GM21737 (cell line): ENCODE results near the gene AGPAT2.

Experiments used
- ATAC-seq: cut with Tn5 transposase; IDR thresholded peaks from one replicate; pipeline ENCODE4 v1.9.1; 2021; ENCODE audit warnings: mild to moderate bottlenecking, moderate library complexity; ENCODE audit not compliant: unreplicated experiment

The AGPAT2 gene

DNA sequence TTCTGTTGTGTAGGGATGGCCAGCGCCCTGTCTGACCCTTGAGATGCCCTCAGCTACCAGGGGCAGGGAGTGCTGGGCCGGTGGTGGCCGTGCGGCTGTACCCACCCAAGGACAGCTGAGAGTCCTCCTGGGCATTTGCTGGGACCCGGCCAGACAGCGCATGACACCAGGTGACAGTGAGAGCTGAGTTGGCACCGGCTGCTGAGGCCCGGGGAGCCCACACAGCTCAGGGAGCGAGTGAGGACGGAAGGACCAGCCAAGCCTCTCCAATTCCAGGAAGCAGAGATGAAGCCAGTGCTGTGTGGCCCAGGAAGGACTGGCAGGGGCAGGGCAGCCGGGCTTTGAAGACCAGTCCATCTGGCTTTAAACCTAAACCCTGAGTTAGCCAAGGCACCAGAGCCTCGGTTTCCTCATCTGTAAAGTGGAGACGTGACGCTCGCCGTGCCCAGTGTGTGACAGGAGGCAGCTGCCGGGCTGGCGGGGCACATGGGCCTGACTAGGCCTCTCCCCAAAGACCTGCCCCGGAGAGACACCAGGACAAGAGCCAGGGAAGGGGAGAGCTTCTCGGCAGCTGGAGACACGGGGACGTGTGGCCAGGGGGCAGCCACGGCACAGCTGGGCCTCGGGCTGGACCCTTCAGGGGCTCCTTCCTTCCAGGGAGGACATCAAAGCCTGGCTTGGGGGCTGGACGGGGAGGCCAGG lies 3.0 kb upstream of the AGPAT2 start:
- no peak for ATAC-seq

DNA sequence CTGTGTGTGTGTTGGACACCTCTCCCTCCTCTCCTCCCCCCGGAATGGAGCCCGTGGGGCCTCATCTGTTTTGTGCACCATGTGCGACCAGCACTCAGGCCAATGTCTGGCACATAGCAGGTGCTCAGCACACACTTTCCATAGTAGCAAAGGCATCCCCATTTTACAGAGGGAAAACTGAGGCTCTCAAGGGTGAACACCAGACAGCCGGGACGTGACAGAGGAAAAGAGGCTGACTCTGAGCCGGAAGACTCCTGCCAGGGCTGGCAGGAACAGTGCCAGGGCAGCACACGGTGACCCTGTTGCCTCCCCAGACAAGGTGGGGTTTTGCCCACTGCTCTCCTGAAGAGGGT lies 1.8 kb upstream of the AGPAT2 start:
- no peak for ATAC-seq

DNA sequence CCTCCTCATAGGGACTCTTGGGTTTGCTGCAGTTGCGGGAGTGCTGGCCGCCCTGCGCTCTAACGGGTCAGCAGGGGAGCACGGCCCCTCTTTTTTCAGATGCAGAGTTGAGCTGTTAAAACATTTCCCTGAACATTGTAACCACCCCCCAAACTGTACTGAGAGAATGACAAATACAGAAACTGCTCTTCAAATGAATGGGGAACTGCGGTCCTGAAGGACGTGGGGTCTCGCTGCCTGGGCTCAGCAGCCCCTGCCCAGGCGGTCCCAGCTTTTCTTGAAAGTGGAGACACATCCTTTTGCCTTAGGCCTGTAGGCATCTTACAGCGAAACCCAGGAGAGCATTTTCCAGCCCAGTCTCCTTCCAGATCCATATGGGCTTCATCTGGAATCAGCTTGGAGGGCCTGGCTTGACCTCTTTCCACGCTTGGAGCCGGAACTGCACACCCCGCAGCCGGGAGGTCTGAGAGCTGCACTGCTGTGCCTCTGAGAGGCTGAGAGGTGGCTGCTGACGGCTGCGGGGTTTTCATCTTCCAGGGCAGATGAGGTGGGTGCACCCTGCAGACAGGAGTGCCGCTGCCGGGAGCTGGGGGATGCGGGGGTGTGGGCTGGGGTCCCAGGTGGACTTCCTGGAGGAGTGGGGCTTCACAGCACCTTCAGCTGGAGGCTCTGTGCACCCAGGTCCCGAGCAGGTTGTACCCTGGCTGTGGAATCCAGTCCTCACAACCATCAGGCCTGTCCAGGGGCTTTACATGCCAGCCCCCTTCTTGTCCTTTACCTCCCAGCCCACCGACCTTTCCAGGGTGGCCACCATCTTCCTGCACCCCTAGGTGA lies 1.2 kb upstream of the AGPAT2 start:
- ATAC-seq, result no peak

DNA sequence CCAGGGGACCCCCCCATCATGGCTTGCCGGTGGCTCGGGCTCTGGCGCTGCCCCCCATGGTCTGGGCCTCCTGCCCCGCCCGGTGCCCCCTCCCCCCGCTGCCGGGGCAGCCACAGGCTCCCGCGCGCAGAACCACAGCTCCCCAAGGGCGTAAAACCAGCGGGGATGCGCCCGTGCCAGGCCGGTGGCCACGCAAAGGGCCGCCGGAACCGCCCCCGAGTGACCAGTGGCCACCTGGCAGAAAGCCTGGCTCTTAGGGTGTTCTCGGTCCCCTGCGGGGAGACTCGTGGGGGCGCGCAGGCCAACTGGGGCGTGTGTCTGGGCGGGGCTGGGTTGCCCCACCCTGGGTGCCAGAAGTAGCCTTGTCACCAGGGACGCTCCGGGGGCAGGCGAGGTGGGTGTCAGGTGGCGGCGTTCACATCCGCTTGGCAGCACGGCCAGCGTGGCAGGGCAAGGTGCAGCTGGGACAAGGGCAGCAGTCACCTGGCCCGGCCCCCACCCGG lies 515 bp upstream of the AGPAT2 start:
- no peak for ATAC-seq

DNA sequence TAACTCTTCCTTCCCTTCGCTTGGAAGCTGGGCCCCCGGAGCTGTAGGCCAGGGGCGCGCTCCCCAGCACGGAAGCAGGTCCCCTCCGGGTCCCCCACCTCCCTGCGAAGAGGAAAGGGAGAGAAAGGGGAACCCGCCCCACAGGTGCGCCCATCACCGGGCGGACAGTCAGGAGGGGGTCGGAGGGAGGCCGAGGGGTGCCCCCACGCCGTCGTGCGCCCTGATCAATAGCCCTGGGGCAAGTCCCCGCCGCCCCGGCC lies 793 bp downstream of the AGPAT2 start:
- ATAC-seq, result no peak

DNA sequence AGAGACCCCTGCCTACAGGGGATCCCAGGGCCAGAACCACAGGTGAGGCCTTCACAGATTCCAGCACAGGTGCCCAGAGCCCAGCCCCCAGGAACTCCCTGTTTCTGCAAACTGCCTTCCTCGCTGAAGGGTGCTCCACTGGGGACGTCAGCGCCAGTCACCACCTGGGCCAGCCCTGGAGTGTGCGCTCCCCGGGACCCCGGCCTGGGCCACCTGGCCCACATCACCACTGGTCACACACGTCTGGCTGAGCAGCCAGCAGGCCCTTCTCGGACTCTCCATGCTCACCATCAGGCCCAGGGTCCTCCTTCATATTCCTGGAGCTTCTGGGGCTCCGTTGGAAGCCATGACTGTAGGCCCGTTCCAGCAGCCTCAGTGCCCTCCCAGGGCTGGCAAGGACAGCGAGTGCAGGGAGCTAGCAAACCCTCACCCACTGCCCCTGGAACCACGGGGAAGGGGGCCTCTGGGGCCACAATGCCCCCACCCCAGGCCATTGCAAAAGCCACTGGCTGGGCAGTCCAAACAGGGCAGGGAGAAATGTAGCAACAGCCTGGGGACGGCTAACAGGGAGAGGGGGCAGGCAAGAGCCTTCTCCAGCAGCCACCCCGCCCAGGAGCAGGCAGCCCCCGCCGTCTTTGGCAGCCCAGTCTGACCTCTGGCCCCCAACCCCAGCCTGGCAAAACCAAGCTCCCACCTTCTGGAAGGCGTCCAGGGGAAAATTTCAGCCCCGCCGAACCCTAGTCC lies 1.3 kb downstream of the AGPAT2 start:
- ATAC-seq, result no peak

DNA sequence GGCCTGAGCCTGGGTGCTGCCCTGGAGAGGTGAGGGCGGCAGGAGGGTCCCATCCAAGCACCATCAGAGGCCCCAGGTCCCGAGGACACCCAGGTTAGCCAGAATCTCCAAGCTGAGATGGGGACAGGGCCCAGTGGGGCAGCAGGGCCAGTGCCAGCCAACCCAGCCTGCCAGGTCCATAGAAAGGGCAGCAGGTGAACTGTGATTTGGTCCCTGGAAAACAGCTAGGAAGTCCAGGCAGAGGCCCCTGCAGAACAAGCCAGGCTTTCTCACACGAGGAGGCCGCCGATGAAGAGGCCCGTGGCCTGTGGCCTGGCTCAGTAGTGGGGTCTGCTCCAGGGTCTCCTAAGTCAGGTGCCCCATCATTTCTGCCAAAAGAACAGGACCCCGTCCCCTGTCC lies 2.0 kb downstream of the AGPAT2 start:
- ATAC-seq, result no peak

DNA sequence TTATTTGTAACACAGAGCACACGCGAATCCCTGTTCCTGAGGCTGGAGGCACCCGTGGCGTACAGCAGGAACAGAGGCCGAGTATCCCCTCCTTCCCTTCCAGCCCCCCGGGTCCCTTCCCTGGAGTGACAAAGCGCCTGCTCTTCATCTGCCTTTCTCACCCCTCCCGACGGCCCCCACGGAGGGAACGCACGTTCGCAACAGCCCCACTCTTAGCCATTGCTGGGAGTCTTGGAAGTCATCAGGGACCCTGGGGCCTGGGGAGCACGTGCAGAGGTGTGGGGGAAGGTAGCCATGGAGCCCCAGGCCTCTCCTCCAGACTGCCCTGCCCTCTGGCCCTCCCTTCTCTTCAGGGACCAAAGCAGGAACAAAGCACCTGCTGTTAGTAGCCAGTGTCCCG lies 2.5 kb downstream of the AGPAT2 start:
- no peak for ATAC-seq

DNA sequence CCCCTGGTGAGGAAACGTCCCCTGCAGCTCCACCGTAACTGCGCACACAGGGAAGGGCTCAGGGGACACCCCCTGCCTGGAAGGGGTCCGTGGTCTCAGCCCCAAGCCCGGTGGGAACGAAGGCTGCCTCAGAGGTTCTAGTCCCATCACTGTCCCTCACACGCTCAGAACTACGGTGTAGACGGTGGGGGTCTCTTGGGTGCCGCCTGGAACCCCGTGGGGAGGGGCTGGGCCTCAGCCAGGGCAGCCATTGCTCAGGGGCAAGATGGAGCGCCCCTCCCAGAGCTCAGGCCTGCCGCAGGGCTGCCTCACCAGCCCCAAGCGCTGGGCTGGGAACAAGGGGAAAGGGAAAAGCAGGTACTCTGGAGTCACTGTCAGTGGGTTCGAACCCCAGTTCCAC lies 2.9 kb downstream of the AGPAT2 start:
- ATAC-seq, result no peak

DNA sequence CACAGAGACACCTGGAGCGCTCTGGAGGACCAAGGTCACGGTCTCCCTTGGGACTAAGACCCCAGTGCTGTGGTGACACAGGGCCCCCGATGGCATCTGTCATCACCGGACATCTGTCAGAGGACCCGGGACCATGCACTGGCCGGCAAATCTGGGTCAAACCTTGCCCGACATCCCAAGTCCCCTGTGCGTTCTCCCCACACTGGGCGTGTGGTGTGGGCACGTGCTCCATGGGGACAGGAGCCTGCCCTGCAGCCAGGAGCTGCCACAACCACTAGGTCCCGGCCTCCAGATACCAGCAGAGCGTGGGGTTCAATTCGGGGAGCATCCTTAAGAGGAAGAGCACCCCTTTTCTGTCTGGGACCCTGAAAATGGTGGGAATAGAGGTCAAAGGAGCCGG lies 3.5 kb downstream of the AGPAT2 start:
- no peak for ATAC-seq

DNA sequence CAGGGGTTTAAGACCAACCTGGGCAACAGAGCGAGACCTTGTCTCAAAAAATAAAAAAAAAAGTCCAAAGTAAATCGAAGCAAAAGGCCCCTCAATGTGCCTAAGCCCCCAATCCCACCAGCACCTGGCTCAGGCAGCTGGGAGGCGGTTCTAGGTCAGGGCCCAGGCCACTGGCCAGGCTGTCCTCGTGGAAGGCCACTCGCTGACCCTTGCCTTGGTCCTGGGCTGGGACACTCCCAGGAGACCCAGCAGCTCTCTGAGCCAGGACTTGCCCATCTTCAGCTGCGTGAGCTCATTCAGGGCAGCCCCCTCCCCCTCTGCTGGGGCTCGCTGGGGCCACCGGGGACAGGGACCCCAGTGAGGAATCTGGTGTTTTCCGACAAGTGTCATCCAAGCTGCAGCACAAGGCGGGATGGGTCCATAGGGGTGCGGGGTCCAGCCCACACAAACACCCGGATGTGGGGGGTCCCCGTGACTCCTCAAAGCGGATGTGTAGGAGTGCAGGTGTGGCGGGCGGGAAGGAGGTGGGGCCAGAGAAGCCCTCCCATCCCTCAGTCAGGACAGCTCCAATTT lies 4.0 kb downstream of the AGPAT2 start:
- ATAC-seq, result no peak

DNA sequence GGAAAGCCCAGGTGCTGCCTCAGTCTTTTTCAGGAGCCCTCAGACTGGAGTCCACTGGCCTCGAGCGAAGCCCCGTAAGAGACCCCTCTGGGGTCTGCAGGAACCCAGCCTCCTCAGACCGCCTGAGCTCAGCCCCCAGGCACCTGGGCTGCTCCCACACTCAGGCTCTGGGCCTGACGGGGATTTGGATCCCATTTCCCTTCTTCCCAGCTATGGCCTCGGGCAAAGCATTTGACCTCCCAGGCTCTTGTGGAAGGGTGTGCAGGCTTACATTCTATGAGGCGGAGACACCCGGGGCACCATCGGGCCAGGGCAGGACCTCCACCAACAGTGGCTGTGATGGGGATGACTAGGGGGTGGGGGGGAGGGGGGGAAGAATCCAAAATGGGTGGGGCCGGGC lies 4.5 kb downstream of the AGPAT2 start:
- no peak for ATAC-seq

DNA sequence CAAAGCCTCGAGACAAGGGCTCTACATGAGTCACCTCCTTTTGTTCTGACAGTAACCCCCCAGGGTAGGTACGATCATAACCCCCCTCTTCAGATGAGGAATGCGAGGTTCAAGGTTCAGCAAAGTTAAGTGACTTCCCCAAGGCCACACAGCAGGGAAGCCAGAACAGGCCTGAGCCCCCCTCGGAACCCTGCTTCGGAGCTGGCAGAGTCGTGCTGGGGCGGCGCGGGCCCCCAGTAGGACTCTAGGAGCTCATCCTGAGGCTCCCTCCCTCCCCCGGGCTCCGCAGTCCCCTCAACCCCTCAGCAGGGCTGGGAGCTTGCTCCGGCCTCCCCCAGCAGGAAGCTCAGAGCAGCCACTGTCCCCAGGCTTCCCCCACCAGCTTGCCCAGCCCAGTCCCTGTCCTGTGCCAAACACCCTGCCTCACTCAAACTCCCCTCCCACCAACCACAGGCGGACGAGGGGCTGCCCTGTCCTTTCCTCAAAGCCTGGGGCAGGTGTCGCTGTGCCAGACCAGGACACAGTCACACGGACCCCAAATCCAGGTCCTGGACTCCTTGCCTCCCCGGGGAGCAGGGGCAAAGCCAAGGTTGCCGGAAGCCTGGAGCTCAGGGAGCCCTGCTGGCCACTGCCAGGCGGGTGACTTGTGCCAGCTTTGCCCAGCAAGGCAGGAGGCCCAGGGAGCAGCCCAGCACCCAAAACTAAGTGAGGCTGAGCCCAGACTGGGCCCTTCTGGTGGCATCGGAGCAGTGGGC lies 5.1 kb downstream of the AGPAT2 start:
- no peak for ATAC-seq

DNA sequence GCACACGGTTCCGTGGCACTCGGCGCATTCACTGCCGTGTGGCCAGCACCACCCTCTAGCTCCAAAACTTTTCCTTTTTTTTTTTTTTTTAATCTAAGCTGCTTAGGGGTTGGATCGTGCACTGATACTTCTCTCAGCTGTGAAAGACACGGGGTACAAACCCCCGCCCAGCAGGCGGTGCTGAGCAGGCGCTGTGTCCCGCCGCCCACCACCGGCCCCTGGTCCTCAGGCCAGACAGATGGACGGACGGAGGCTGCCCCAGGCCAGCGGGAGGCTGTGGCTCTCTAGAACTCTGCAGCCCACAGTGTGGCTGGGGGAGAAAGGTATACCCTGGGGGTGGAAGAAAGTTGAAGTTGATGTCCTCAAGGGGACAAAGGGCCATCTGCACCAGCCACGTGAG lies 6.2 kb downstream of the AGPAT2 start:
- ATAC-seq, result no peak

DNA sequence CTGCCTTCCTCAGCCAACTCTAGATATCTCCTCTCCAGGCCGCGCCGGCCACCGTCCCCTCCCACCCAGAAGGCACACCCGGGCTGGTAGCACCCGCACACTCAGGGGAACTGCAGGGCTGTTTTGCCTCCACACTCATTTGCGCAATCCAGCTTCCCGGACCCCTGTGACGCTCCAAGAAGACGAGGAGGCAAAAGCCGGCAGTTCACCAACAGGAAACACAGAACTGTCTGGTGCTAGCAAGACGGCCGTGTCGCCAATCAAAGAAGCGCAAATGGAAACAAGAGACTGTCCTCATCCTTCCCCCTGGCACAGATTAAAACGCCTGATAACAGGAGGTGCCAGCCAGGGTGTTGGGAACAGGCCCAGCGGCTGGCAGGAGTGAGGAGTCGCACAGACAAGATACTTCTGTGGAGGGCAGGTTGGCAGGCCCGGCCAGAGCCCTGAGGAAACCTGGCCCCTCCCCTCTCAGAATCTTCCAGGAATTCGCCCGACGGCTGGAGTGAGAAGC lies 7.8 kb downstream of the AGPAT2 start:
- no peak for ATAC-seq

DNA sequence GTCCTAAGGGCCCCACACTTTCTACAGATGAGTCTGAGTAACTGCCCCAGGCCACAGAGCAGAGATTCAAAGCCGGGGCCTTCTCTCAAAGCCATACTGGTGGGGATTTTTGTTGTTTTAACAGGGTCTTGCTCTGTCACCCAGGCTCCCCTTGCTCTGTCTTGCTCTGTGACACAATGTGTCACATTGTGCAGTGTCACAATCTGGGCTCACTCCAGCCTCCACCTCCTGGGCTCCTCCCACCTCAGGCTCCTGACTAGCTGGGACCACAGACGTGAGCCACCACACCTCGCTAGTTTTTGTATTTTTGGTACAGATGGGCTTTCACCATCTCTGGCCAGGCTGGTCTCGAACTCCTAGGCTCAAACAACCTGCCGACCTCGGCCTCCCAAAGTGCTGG lies 8.6 kb downstream of the AGPAT2 start:
- ATAC-seq, result no peak

DNA sequence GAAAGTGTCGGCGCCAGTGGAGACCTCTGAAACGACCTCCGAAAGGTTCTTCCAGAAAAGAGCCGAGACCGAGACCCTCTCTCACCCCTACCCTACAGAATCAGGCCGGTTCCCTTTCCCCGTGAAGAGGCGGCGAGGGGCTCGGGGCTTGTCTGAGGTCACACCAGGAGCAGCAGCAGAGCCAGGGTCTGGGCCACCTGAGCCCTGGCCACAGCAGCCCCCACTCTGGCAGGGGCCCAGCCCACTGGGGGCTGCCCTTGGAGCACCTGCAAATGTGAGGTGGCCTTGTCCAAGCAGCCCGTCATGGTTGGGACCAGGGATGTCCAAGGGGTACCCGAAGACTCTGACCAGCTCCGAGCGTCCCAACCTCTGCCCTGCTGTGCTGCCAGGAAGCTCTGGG lies 9.2 kb downstream of the AGPAT2 start:
- no peak for ATAC-seq

DNA sequence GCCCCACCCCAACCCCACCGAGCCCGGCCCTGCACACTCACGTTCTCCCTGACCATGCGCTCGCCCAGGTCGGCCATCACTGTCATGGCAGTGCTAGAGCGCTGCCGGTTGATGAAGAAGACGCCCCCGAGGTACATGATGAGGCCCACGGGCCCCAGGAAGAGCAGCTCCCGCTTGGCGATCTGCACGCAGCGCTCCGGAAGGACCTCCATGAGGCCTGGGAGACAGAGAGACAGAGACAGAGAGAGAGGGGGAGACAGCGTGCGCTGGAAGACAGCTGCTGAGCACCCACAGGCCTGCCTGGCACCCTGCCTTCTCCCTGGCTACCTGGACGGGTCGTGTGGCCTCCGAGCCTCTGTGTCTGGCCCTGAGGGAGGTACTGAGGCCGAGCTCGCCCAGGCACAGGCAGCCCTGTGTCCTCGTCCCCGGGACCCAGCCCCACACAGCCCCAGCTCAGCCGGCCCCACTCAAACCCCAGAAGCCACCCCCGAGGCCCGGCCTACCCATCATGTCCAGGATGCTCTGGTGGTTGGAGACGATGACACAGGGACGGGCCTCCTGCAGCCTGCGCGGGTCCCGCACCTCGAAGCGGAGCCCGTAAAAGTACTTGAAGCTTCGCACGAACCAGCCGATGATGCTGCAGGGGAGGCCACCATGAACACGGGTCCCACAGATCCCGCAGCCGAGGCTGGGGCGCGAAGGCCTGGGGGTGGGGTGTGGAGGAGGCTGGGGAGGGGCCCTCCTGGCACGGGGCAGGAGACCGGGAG lies 10.2 kb downstream of the AGPAT2 start:
- no peak for ATAC-seq

DNA sequence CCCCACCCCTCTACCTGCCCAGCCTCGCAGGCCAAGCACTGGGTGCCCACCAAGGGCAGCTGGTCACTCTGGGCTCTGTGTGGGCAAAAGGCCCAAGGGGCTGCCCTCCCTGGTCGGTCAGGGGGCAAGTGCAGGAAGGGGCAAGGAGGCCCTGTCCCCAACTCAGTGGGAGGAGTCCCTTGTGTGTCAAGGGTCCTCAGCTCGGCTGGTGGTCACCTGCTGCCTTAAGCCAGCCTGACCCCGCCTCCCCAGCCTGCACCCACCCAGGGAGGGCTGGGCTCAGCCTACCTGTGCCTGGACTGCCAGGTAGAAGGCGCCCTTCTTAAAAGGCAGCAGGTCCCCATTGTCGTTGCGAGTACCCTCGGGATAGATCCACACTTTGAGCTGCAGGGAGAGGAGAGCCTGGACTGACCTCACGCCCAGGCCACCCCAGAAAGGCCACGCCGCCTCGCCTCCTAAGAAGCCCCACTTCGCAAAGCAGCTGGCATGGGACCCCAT lies 10.9 kb downstream of the AGPAT2 start:
- ATAC-seq, result no peak
